SJSA1 (cell line): Measurements from ENCODE around the gene KLHDC8A. TPM values are rescaled to one million over a fixed set of nuclear protein-coding genes. Genes with fewer than 3 reads are reported as not detected.

Source experiments
- DNase-seq, 2 experiments: peaks; one replicate each; pipeline ENCODE4 v3.0.0-alpha.2; 2015 to 2020; ENCODE audit warnings: low spot score in 2 of 2, low read depth in 1 of 2
- H3K27ac ChIP-seq: fragments of 250-450 bp; sonication (Bioruptor Pico); 2 replicates; pipeline ENCODE4 v1.5.1; 2020; ENCODE audit warnings: mild to moderate bottlenecking, moderate library complexity
- H3K27me3 ChIP-seq: fragments of 250-450 bp; sonication (Bioruptor Pico); replicated peaks from 2 replicates; pipeline ENCODE4 v1.5.1; 2020; ENCODE audit warnings: mild to moderate bottlenecking, moderate library complexity
- H3K36me3 ChIP-seq: fragments of 250-450 bp; sonication (Bioruptor Pico); 2 replicates; pipeline ENCODE4 v1.5.1; 2020; ENCODE audit warnings: mild to moderate bottlenecking
- H3K4me1 ChIP-seq: fragments of 250-450 bp; sonication (Bioruptor Pico); replicated peaks from 2 replicates; pipeline ENCODE4 v1.6.1; 2021; ENCODE audit warnings: mild to moderate bottlenecking
- H3K4me3 ChIP-seq: fragments of 250-450 bp; sonication (Bioruptor Pico); 2 replicates; pipeline ENCODE4 v1.5.1; 2020; ENCODE audit warnings: mild to moderate bottlenecking
- H3K9me3 ChIP-seq: fragments of 250-450 bp; sonication (Bioruptor Pico); replicated peaks from 2 replicates; pipeline ENCODE4 v1.5.1; 2020; ENCODE audit warnings: mild to moderate bottlenecking
- total RNA-seq: library from RNA; depleted of rRNA; stranded (reverse); fragments of >200 nt; shearing (Covaris generic); gene quantifications from 2 replicates; pipeline ENCODE4 v1.2.3, GENCODE V29; 2014

Gene KLHDC8A
- total RNA-seq, 1 experiment from 2014 or later = not detected

- H3K9me3 ChIP-seq = no peaks in the 10 kb centered on the region
- H3K36me3 ChIP-seq = no peaks in the 10 kb centered on the region
- H3K4me1 ChIP-seq = peaks cover 7% of the 10 kb centered on the region
- peaks cover 4% of the 10 kb centered on the region; the same call in 1 of the 2 replicates for H3K27me3 ChIP-seq
- no peak overlapping the region for H3K4me3 ChIP-seq
- H3K27ac ChIP-seq = no peak overlapping the region
- DNase-seq = no peak
Measured at GRCh38 chr1:205329719-205330118, 27.0 kb downstream of the KLHDC8A start.

GRCh38 chr1:205328476-205328875 lies 28.2 kb downstream of the KLHDC8A start:
- H3K27ac ChIP-seq = no peak overlapping the region
- H3K36me3 ChIP-seq = no peaks in the 10 kb centered on the region
- no peaks in the 10 kb centered on the region for H3K9me3 ChIP-seq
- H3K27me3 ChIP-seq = peaks cover 2% of the 10 kb centered on the region; the same call in 1 of the 2 replicates
- peaks cover 12% of the 10 kb centered on the region for H3K4me1 ChIP-seq
- DNase-seq = no peak
- no peak overlapping the region for H3K4me3 ChIP-seq

- Histone ChIP-seq H3K4me1 (peaks cover 13% of the 10 kb centered on the region), H3K9me3 (no peaks in the 10 kb centered on the region), H3K36me3 (no peaks in the 10 kb centered on the region), H3K27me3 (no peaks in the 10 kb centered on the region; the same call in 1 of the 2 replicates), H3K4me3 (no peak overlapping the region), H3K27ac (no peak overlapping the region)
- no peak for DNase-seq
Measured at GRCh38 chr1:205326812-205327466, 29.8 kb downstream of the KLHDC8A start.

- H3K27ac ChIP-seq = peak overlapping the region; percentile 16; the same call in 1 of the 2 replicates
- DNase-seq = peak; percentile 73 to 79
Measured at GRCh38 chr1:205325334-205325884, 31.3 kb downstream of the KLHDC8A start.

GRCh38 chr1:205324781-205325180 lies 31.9 kb downstream of the KLHDC8A start:
- Histone ChIP-seq H3K4me1 (peaks cover 27% of the 10 kb centered on the region), H3K36me3 (peaks cover 7% of the 10 kb centered on the region; the same call in 1 of the 2 replicates), H3K27me3 (no peaks in the 10 kb centered on the region), H3K27ac (peak overlapping the region; percentile 16; the same call in 1 of the 2 replicates), H3K4me3 (no peak overlapping the region), H3K9me3 (no peaks in the 10 kb centered on the region)
- peak; percentile 58 to 66 for DNase-seq

More at GRCh38 chr1:205325334-205325884, 31.3 kb downstream of the KLHDC8A start:
- H3K9me3 ChIP-seq = no peaks in the 10 kb centered on the region
- H3K36me3 ChIP-seq = peaks cover 2% of the 10 kb centered on the region; the same call in 1 of the 2 replicates
- H3K4me3 ChIP-seq = no peak overlapping the region
- peaks cover 20% of the 10 kb centered on the region for H3K4me1 ChIP-seq
- no peaks in the 10 kb centered on the region for H3K27me3 ChIP-seq

- Histone ChIP-seq H3K9me3 (no peaks in the 10 kb centered on the region), H3K36me3 (peaks cover 7% of the 10 kb centered on the region; the same call in 1 of the 2 replicates), H3K27me3 (no peaks in the 10 kb centered on the region), H3K4me1 (peaks cover 35% of the 10 kb centered on the region), H3K27ac (no peak overlapping the region), H3K4me3 (no peak overlapping the region)
- no peak for DNase-seq
Measured at GRCh38 chr1:205323794-205324193, 32.9 kb downstream of the KLHDC8A start.

- Histone ChIP-seq H3K27me3 (no peaks in the 10 kb centered on the region), H3K27ac (no peak overlapping the region), H3K4me1 (peaks cover 54% of the 10 kb centered on the region), H3K4me3 (peak overlapping the region; percentile 75), H3K36me3 (peaks cover 7% of the 10 kb centered on the region; the same call in 1 of the 2 replicates), H3K9me3 (no peaks in the 10 kb centered on the region)
- no peak for DNase-seq
Measured at GRCh38 chr1:205321959-205322283, 34.8 kb downstream of the KLHDC8A start.

- H3K4me1 ChIP-seq = peaks cover 59% of the 10 kb centered on the region
- H3K27me3 ChIP-seq = no peaks in the 10 kb centered on the region
- H3K9me3 ChIP-seq = no peaks in the 10 kb centered on the region
- H3K36me3 ChIP-seq = peaks cover 7% of the 10 kb centered on the region; the same call in 1 of the 2 replicates
- H3K4me3 ChIP-seq = peak within 1 kb of the TSS; percentile 75
- peak within 1 kb of the TSS; percentile 40 for H3K27ac ChIP-seq
- DNase-seq = peak; percentile 89 to 91
Measured at GRCh38 chr1:205321162-205321958, 35.4 kb downstream of the KLHDC8A start, which contains the start of gene NUAK2. NUAK2 (minus strand) TSS chr1:205321745; CDS start chr1:205321628, 117 bp downstream.

GRCh38 chr1:205319081-205320018 lies 37.4 kb downstream of the KLHDC8A start:
- Histone ChIP-seq H3K27me3 (no peaks in the 10 kb centered on the region), H3K36me3 (peaks cover 7% of the 10 kb centered on the region; the same call in 1 of the 2 replicates), H3K4me3 (peak overlapping the region; percentile 75; the same call in 1 of the 2 replicates), H3K9me3 (no peaks in the 10 kb centered on the region), H3K27ac (no peak overlapping the region), H3K4me1 (peaks cover 63% of the 10 kb centered on the region)
- no peak for DNase-seq

GRCh38 chr1:205318231-205318991 lies 38.3 kb downstream of the KLHDC8A start:
- Histone ChIP-seq H3K4me3 (no peak overlapping the region), H3K9me3 (no peaks in the 10 kb centered on the region), H3K27me3 (no peaks in the 10 kb centered on the region), H3K4me1 (peaks cover 71% of the 10 kb centered on the region), H3K27ac (no peak overlapping the region), H3K36me3 (peaks cover 7% of the 10 kb centered on the region; the same call in 1 of the 2 replicates)
- no peak for DNase-seq

- Histone ChIP-seq H3K27ac (no peak overlapping the region), H3K4me3 (no peak overlapping the region), H3K36me3 (peaks cover 12% of the 10 kb centered on the region; the same call in 1 of the 2 replicates), H3K4me1 (peaks cover 81% of the 10 kb centered on the region), H3K9me3 (no peaks in the 10 kb centered on the region), H3K27me3 (no peaks in the 10 kb centered on the region)
- DNase-seq = no peak
Measured at GRCh38 chr1:205317311-205317917, 39.3 kb downstream of the KLHDC8A start.

- no peak for DNase-seq
- Histone ChIP-seq H3K4me3 (no peak overlapping the region), H3K9me3 (no peaks in the 10 kb centered on the region), H3K4me1 (peaks cover 78% of the 10 kb centered on the region), H3K27ac (no peak overlapping the region), H3K36me3 (peaks cover 24% of the 10 kb centered on the region), H3K27me3 (no peaks in the 10 kb centered on the region)
Measured at GRCh38 chr1:205316161-205316566, 40.6 kb downstream of the KLHDC8A start.
